H9 (cell line): ENCODE data around the gene FDX2. TPM values are rescaled to one million over a fixed set of nuclear protein-coding genes. Genes with fewer than 3 reads are reported as not detected.

Experiments
- DNase-seq: peaks from one replicate; pipeline ENCODE4 v3.0.0-alpha.2; 2017
- H2AFZ ChIP-seq: one replicate; pipeline ENCODE4 v1.6.1; 2013; ENCODE audit warnings: mild to moderate bottlenecking, low read length, control low read depth, moderate library complexity
- H2AK5ac ChIP-seq: 2 replicates; pipeline ENCODE4 v1.6.1; 2013; ENCODE audit warnings: low read length, control low read depth, mixed read lengths; ENCODE audit not compliant: insufficient read length
- H2BK120ac ChIP-seq: one replicate; pipeline ENCODE4 v1.6.1; 2013; ENCODE audit warnings: low read depth, mild to moderate bottlenecking, low read length, control low read depth, inconsistent platforms; ENCODE audit not compliant: poor library complexity, severe bottlenecking
- H2BK12ac ChIP-seq: 2 replicates; pipeline ENCODE4 v1.6.1; 2013; ENCODE audit warnings: low read length, control low read depth, mixed read lengths, low read depth; ENCODE audit not compliant: insufficient read length
- H2BK15ac ChIP-seq: 2 replicates; pipeline ENCODE4 v1.6.1; 2013; ENCODE audit warnings: low read depth, low read length, control low read depth
- H2BK20ac ChIP-seq: one replicate; pipeline ENCODE4 v1.6.1; 2013; ENCODE audit warnings: low read depth, mild to moderate bottlenecking, low read length, control low read depth, inconsistent platforms; ENCODE audit not compliant: poor library complexity, severe bottlenecking
- H2BK5ac ChIP-seq: 2 replicates; pipeline ENCODE4 v1.6.1; 2013; ENCODE audit warnings: low read length, control low read depth, mixed read lengths; ENCODE audit not compliant: insufficient read length
- H3K14ac ChIP-seq: 2 replicates; pipeline ENCODE4 v1.6.1; 2013; ENCODE audit warnings: low read length, control low read depth; ENCODE audit not compliant: insufficient read depth
- H3K18ac ChIP-seq: 2 replicates; pipeline ENCODE4 v1.6.1; 2013; ENCODE audit warnings: low read depth, mild to moderate bottlenecking, mixed read lengths, low read length, control low read depth; ENCODE audit not compliant: insufficient read length
- H3K23ac ChIP-seq: 2 replicates; pipeline ENCODE4 v1.6.1; 2013; ENCODE audit warnings: low read length, control low read depth, mixed read lengths, low read depth; ENCODE audit not compliant: insufficient read length
- H3K23me2 ChIP-seq: 2 replicates; pipeline ENCODE4 v1.6.1; 2013; ENCODE audit warnings: low read depth, mild to moderate bottlenecking, mixed read lengths, low read length, control low read depth; ENCODE audit not compliant: insufficient read length, poor library complexity, severe bottlenecking
- H3K27ac ChIP-seq: 2 replicates; pipeline ENCODE4 v1.5.1; 2013; ENCODE audit warnings: low read length, control low read depth, mixed read lengths, low read depth; ENCODE audit not compliant: insufficient read length
- H3K27me3 ChIP-seq: 2 replicates; pipeline ENCODE4 v1.6.1; 2013; ENCODE audit warnings: low read length, control low read depth, inconsistent platforms; ENCODE audit not compliant: insufficient read depth
- H3K4ac ChIP-seq: 2 replicates; pipeline ENCODE4 v1.6.1; 2013; ENCODE audit warnings: low read depth, mild to moderate bottlenecking, control low read depth, inconsistent platforms, low read length, moderate library complexity
- H3K4me1 ChIP-seq: 2 replicates; pipeline ENCODE4 v1.6.1; 2013; ENCODE audit warnings: low read length, control low read depth, inconsistent platforms; ENCODE audit not compliant: insufficient read depth
- H3K4me2 ChIP-seq: 2 replicates; pipeline ENCODE4 v1.6.1; 2013; ENCODE audit warnings: low read length, control low read depth, mixed read lengths; ENCODE audit not compliant: insufficient read length, insufficient read depth
- H3K56ac ChIP-seq: 2 replicates; pipeline ENCODE4 v1.6.1; 2013; ENCODE audit warnings: low read depth, mild to moderate bottlenecking, mixed read lengths, low read length, control low read depth; ENCODE audit not compliant: insufficient read length
- H3K79me1 ChIP-seq: 2 replicates; pipeline ENCODE4 v1.6.1; 2013; ENCODE audit warnings: low read depth, mild to moderate bottlenecking, moderate library complexity, low read length, control low read depth, inconsistent platforms; ENCODE audit not compliant: insufficient read depth, poor library complexity, severe bottlenecking
- H3K79me2 ChIP-seq: 2 replicates; pipeline ENCODE4 v1.6.1; 2013; ENCODE audit warnings: low read length, control low read depth, inconsistent platforms; ENCODE audit not compliant: insufficient read depth
- H3K9ac ChIP-seq: 2 replicates; pipeline ENCODE4 v1.6.1; 2013; ENCODE audit warnings: low read length, control low read depth, mixed read lengths; ENCODE audit not compliant: insufficient read length; ENCODE audit errors: extremely low read depth
- H3K9me3 ChIP-seq: one replicate; pipeline ENCODE4 v1.6.1; 2013; ENCODE audit warnings: low read depth, low read length, inconsistent platforms; ENCODE audit not compliant: control insufficient read depth
- H3T11ph ChIP-seq: one replicate; pipeline ENCODE4 v1.6.1; 2013; ENCODE audit warnings: mild to moderate bottlenecking, low read length, control low read depth, inconsistent platforms
- H4K20me1 ChIP-seq: one replicate; pipeline ENCODE4 v1.6.1; 2013; ENCODE audit not compliant: control insufficient read depth, insufficient read length, insufficient read depth
- H4K5ac ChIP-seq: 2 replicates; pipeline ENCODE4 v1.6.1; 2013; ENCODE audit warnings: low read depth, mild to moderate bottlenecking, mixed read lengths, low read length, control low read depth; ENCODE audit not compliant: insufficient read length
- H4K8ac ChIP-seq: replicated peaks from 2 replicates; pipeline ENCODE4 v1.6.1; 2013; ENCODE audit warnings: low read length, control low read depth, mixed read lengths, low read depth; ENCODE audit not compliant: insufficient read length
- H4K91ac ChIP-seq: 2 replicates; pipeline ENCODE4 v1.6.1; 2013; ENCODE audit warnings: low read depth, mild to moderate bottlenecking, moderate library complexity, mixed read lengths, low read length, control low read depth; ENCODE audit not compliant: insufficient read length
- H3K27ac Mint-ChIP-seq, 3 experiments: 2 replicates in 2 of 3; 3 replicates in 1 of 3; pipeline ENCODE4 v1.8.0; 2020 to 2021; ENCODE audit warnings: mixed read lengths in 3 of 3, mild to moderate bottlenecking in 1 of 3, moderate library complexity in 1 of 3
- H3K27me3 Mint-ChIP-seq: 2 replicates; pipeline ENCODE4 v1.8.0; 2021; ENCODE audit warnings: low read depth, mild to moderate bottlenecking, moderate library complexity, mixed read lengths
- H3K36me3 Mint-ChIP-seq, 3 experiments: 2 replicates in 2 of 3; 3 replicates in 1 of 3; pipeline ENCODE4 v1.8.0; 2020 to 2021; ENCODE audit warnings: low read depth in 3 of 3, mixed read lengths in 3 of 3; ENCODE audit not compliant: insufficient read depth in 1 of 3
- H3K4me1 Mint-ChIP-seq, 2 experiments: 2 replicates each; pipeline ENCODE4 v1.8.0; 2020; ENCODE audit warnings: mixed read lengths in 2 of 2
- H3K4me3 Mint-ChIP-seq, 2 experiments: 2 replicates in 1 of 2; 3 replicates in 1 of 2; pipeline ENCODE4 v1.8.0; 2020 to 2021; ENCODE audit warnings: mild to moderate bottlenecking in 2 of 2, mixed read lengths in 2 of 2, moderate library complexity in 1 of 2
- H3K9me3 Mint-ChIP-seq, 2 experiments: 2 replicates in 1 of 2; 3 replicates in 1 of 2; pipeline ENCODE4 v1.8.0; 2020; ENCODE audit warnings: mild to moderate bottlenecking in 2 of 2, mixed read lengths in 2 of 2, moderate library complexity in 1 of 2
- CTCF ChIP-seq: fragments of 200-600 bp; sonication (generic); conservative IDR thresholded peaks from 3 replicates; pipeline ENCODE4 v1.8.0; 2021; ENCODE audit warnings: antibody characterized with exemption, mild to moderate bottlenecking
- WGBS: extraction: QIAGEN DNeasy Blood & Tissue Kit; methylation state at CpG from one replicate; pipeline ENCODE4 v1.1.7; 2013; ENCODE audit warnings: missing lambda C conversion rate, low lambda C conversion rate, mixed read lengths; ENCODE audit not compliant: insufficient read length; ENCODE audit errors: extremely low coverage; 5-methylcytosine and 5-hydroxymethylcytosine counted together
- total RNA-seq: library from RNA; stranded (reverse); gene quantifications from 2 replicates; pipeline ENCODE4 v1.2.1, GENCODE V29; 2021

Gene FDX2
- total RNA-seq, 1 experiment from 2014 or later = 27.7 TPM

- Mint-ChIP-seq H3K27me3 (no peaks in the 10 kb centered on the region; the same call in 1 of the 2 replicates), H3K27ac (peak overlapping the region; percentile 87 to 97 (median 96)), H3K9me3 (no peaks in the 10 kb centered on the region), H3K4me1 (peaks cover 17 to 18% of the 10 kb centered on the region in 2 experiments), H3K4me3 (peak overlapping the region; percentile 68 to 87), H3K36me3 (peaks cover 5 to 33% (median 17%) of the 10 kb centered on the region in 3 experiments; a peak in 6 of 7 replicates)
- no peak overlapping the region for H3K23ac ChIP-seq
- no peak overlapping the region for H3T11ph ChIP-seq
- no peaks in the 10 kb centered on the region for H3K79me2 ChIP-seq
- H3K9me3 ChIP-seq = no peaks in the 10 kb centered on the region
- H3K4me1 ChIP-seq = no peaks in the 10 kb centered on the region
- no peak overlapping the region for H3K56ac ChIP-seq
- peaks cover 10% of the 10 kb centered on the region for H3K23me2 ChIP-seq
- no peak for TF ChIP-seq CTCF
- H4K8ac ChIP-seq = no peak overlapping the region
- H2AFZ ChIP-seq = no peak overlapping the region
- no peak overlapping the region for H2AK5ac ChIP-seq
- no peak overlapping the region for H2BK120ac ChIP-seq
- no peak overlapping the region for H3K27ac ChIP-seq
- no peak overlapping the region for H3K14ac ChIP-seq
- no peak overlapping the region for H3K4ac ChIP-seq
- WGBS = no CpG with 5 or more reads among the region's 32 CpGs
- peak overlapping the region; percentile 73 for H3K4me2 ChIP-seq
- H3K9ac ChIP-seq = no peak overlapping the region
- H3K27me3 ChIP-seq = no peaks in the 10 kb centered on the region
- H3K79me1 ChIP-seq = no peaks in the 10 kb centered on the region
- no peaks in the 10 kb centered on the region for H4K20me1 ChIP-seq
- H2BK12ac ChIP-seq = no peak overlapping the region
- no peak overlapping the region for H2BK15ac ChIP-seq
- no peak overlapping the region for H3K18ac ChIP-seq
- no peak overlapping the region for H4K5ac ChIP-seq
- H4K91ac ChIP-seq = no peak overlapping the region
- no peak overlapping the region for H2BK5ac ChIP-seq
- H2BK20ac ChIP-seq = no peak overlapping the region
- peak; percentile 99 for DNase-seq
Observed at GRCh38 chr19:10353793-10354391, 38.1 kb upstream of the FDX2 start.
